ENCODE measurements around the gene LEMD2. TPM values are rescaled to one million over a fixed set of nuclear protein-coding genes. Genes with fewer than 3 reads are reported as not detected.
A peak's percentile ranks its signal among the peaks of the same experiment; 100 is the strongest.

The LEMD2 gene
- total RNA-seq, 6 experiments from 2014 or later, result 17.8 to 28.0 (median 21.8) TPM

DNA sequence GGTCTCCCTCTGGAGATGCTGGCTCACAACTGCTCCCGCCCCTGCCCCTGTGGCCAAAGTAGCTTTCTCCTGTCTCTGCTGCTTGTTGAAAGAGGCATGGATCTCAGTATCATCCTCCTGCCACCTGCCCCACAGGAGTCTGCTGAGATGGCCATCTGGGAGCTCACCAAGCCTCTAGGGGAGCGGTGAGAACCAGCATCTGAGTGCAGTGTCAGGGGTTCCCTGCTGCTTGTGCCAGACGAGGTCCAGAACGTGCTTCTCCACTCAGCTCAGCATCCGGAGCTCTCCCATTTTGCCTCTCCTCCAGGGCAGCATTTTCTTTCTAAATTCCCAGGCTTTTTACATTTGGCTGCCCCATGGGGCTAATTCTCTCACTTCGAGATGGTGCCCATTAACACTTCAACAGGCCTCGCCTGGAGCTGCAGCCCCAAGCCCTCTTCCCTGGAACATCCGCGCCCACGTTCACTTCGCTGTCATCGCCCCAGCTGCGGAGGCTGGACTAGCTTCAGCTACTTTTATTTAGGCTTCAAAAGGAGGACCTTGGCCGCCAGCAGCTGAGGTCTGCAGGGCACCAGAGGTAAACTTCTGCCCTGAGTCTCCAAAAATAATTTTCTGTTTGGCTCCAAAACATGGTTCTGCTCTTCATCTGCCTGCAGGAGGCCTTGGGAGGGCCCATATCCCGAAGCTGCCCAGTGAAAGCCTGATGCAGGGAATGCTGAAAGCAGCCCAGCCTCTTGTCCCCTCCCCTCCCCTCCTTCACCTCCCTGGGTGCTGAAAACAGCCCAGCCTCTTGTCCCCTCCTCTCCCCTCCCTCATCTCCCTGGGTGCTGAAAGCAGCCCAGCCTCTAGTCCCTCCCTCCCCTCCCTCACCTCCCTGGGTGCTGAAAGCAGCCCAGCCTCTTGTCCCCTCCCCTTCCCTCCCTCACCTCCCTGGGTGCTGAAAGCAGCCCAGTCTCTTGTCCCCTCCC is 40.1 kb upstream of the LEMD2 start:
- Histone ChIP-seq H3K27ac (no peak overlapping the region), H3K36me3 (no peaks in the 10 kb centered on the region), H3K9me3 (no peaks in the 10 kb centered on the region), H3K27me3 (no peaks in the 10 kb centered on the region), H3K4me1 (no peaks in the 10 kb centered on the region), H3K4me3 (no peak overlapping the region)
- DNase-seq (no peak), ATAC-seq (no peak)
- 51% methylated on average over 4 of the region's 15 CpGs for WGBS (ENCODE audit: insufficient coverage, low coverage, low lambda C conversion rate, missing lambda C conversion rate)
- no peak for TF ChIP-seq POLR2A (IDR thresholded peaks at IDR 0.05)
- TF ChIP-seq, protein P1, sequence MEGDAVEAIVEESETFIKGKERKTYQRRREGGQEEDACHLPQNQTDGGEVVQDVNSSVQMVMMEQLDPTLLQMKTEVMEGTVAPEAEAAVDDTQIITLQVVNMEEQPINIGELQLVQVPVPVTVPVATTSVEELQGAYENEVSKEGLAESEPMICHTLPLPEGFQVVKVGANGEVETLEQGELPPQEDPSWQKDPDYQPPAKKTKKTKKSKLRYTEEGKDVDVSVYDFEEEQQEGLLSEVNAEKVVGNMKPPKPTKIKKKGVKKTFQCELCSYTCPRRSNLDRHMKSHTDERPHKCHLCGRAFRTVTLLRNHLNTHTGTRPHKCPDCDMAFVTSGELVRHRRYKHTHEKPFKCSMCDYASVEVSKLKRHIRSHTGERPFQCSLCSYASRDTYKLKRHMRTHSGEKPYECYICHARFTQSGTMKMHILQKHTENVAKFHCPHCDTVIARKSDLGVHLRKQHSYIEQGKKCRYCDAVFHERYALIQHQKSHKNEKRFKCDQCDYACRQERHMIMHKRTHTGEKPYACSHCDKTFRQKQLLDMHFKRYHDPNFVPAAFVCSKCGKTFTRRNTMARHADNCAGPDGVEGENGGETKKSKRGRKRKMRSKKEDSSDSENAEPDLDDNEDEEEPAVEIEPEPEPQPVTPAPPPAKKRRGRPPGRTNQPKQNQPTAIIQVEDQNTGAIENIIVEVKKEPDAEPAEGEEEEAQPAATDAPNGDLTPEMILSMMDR (IDR thresholded peaks at IDR 0.05), result no peak
- intact Hi-C loops (cut with DNase I), result no loop called here

DNA sequence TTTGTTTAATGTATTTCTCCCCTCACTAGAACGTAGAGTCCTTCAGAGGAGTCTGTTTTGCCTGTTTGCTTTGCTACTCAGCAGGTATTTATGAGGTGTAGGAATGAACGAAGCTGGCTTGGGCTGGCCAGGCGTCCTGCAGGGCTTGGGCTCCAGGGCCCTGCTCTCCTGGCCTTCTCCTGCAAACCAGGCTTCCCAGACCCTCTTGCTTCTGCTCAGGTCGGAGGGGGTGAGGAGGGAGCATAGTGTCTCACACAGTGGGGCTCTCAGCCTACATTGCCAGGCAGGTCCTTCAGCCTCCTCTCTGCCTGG is 39.5 kb upstream of the LEMD2 start:
- TF ChIP-seq, protein P1 (IDR thresholded peaks at IDR 0.05), result no peak
- TF ChIP-seq POLR2A (IDR thresholded peaks at IDR 0.05), result no peak
- Histone ChIP-seq H3K27ac (no peak overlapping the region), H3K27me3 (no peaks in the 10 kb centered on the region), H3K4me1 (no peaks in the 10 kb centered on the region), H3K9me3 (no peaks in the 10 kb centered on the region), H3K4me3 (no peak overlapping the region), H3K36me3 (no peaks in the 10 kb centered on the region)
- DNase-seq (no peak), ATAC-seq (no peak)
- 59% methylated on average over 3 of the region's 4 CpGs for WGBS (ENCODE audit: insufficient coverage, low coverage, low lambda C conversion rate, missing lambda C conversion rate)
- intact Hi-C loops (cut with DNase I), result no loop called here

DNA sequence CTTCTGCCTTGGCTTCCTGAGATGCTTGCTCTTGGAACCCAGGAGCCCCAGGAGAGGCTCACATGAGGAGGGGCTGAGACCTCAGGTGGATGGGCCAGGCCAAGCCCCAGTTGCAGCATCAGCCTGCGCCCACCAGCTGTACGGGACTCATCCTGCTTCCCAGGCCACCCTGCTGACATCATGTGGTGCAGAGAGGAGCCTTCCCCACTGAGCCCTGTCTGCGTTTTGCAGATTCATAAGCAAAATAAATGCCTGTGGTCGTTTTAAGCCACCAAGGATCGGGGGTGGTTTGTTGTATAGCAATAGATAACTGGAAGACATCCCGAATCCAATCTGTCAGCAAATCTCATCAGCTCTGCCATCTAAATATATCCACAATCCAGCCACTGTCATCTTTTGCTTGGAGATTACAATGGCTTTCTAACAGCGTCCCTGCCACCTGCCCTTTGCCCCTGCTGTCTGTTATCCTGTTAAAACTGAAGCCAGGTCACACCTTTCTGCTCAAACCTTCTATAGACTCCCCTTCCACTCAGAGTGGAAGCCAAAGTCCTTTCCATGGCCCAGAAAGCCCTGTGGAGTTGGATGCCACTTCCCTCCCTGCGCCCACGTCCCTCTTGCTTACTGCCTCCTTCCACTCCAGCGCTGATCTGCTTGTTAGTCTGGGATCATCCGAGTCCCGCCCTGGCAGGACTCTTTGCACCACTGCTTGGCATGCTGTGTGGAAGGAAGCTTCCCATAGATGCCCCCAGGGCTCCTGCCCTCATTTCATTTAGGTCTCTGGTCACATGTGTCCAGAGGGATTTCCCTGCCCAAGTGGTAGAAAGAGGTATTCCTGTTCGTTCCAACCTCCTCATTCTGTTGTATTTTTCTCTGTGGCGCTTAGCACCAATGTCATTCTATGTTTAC is 38.9 kb upstream of the LEMD2 start:
- Histone ChIP-seq H3K27ac (no peak overlapping the region), H3K9me3 (no peaks in the 10 kb centered on the region), H3K27me3 (no peaks in the 10 kb centered on the region), H3K4me1 (no peaks in the 10 kb centered on the region), H3K4me3 (no peak overlapping the region), H3K36me3 (no peaks in the 10 kb centered on the region)
- WGBS (ENCODE audit: insufficient coverage, low coverage, low lambda C conversion rate, missing lambda C conversion rate), result 67% methylated on average over 6 of the region's 14 CpGs
- no peak for TF ChIP-seq POLR2A (IDR thresholded peaks at IDR 0.05)
- TF ChIP-seq, protein P1 (IDR thresholded peaks at IDR 0.05), result no peak
- intact Hi-C loops (cut with DNase I), result no loop called here
- DNase-seq (no peak), ATAC-seq (peak in 2 of 4 donors; percentile 38 to 47)

DNA sequence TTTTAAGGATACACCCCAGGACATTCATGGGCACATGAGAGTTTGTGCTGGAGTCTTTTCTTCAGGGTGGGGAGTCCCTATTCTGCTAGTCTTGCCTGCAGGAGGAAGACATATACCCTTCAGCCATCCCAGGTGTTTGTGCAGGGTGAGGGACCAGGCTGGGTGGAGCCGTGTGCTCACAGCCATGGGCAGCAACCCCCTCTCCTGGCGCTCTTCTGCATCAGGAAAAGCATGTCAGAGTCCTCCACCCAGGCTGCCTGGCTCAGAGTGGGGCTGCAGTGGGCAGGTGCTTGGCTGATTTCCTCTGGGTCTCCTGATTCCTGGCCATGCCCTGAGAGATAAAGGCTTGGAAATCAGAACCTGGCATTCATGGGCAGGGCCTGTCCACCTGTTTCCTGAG is 37.6 kb upstream of the LEMD2 start:
- intact Hi-C loops (cut with DNase I), result no loop called here
- no CpG with 5 or more reads among the region's 2 CpGs for WGBS (ENCODE audit: insufficient coverage, low coverage, low lambda C conversion rate, missing lambda C conversion rate)

More for the DNA sequence above, 37.6 kb upstream of the LEMD2 start:
- no peak for ATAC-seq
- Histone ChIP-seq H3K9me3 (no peaks in the 10 kb centered on the region), H3K27ac (no peak overlapping the region), H3K4me3 (no peak overlapping the region), H3K4me1 (no peaks in the 10 kb centered on the region), H3K27me3 (no peaks in the 10 kb centered on the region), H3K36me3 (no peaks in the 10 kb centered on the region)
- TF ChIP-seq, protein P1 (IDR thresholded peaks at IDR 0.05), result no peak
- TF ChIP-seq POLR2A (IDR thresholded peaks at IDR 0.05), result no peak
- no peak for DNase-seq
